IMR-90 (cell line): ENCODE data around the gene FAAP100. TPM values are rescaled to one million over a fixed set of nuclear protein-coding genes. Genes with fewer than 3 reads are reported as not detected.

Experiments used
- ATAC-seq: fragments of 200-7000 bp; cut with Tn5 transposase; 2 replicates; pipeline ENCODE4 v1.9.1; 2020; ENCODE audit warnings: low read depth, mild to moderate bottlenecking, moderate library complexity
- BruUV-seq: library from RNA; stranded (reverse); fragments of 400-500 nt; replicated peaks from 2 replicates; lab custom pipeline; 2021; lab: Mats Ljungman, UMichigan
- CTCF ChIA-PET: fragments of 300-600 bp; formaldehyde crosslinking; extraction: SDS; loops from one replicate; lab custom pipeline; 2021; ENCODE audit warnings: antibody characterized with exemption; lab: Yijun Ruan, JAX
- POLR2A ChIA-PET: fragments of 300-600 bp; sonication (Branson Sonifier 250); formaldehyde crosslinking; loops from one replicate; lab custom pipeline; 2022; ENCODE audit warnings: antibody characterized with exemption; ENCODE audit not compliant: unreplicated experiment; lab: Charles Lee
- DNase-seq: peaks from one replicate; pipeline ENCODE4 v3.0.0; 2013
- H2AFZ ChIP-seq: replicated peaks from 2 replicates; pipeline ENCODE3; 2013; ENCODE audit warnings: low read length, mild to moderate bottlenecking; ENCODE audit not compliant: poor library complexity
- H2AK5ac ChIP-seq: 2 replicates; pipeline ENCODE4 v1.6.1; 2013; ENCODE audit warnings: low read depth, low read length, inconsistent platforms
- H2AK9ac ChIP-seq: replicated peaks from 2 replicates; pipeline ENCODE3; 2013; ENCODE audit warnings: mild to moderate bottlenecking, low read depth, low read length, moderate library complexity; ENCODE audit not compliant: poor library complexity
- H2BK120ac ChIP-seq: 2 replicates; pipeline ENCODE4 v1.6.1; 2013; ENCODE audit warnings: low read depth, low read length, inconsistent platforms
- H2BK15ac ChIP-seq: 3 replicates; pipeline ENCODE4 v1.6.1; 2013; ENCODE audit warnings: low read depth, low read length, inconsistent platforms
- H2BK20ac ChIP-seq: 2 replicates; pipeline ENCODE4 v1.6.1; 2013; ENCODE audit warnings: low read depth, mild to moderate bottlenecking, inconsistent platforms, low read length, moderate library complexity
- H2BK5ac ChIP-seq: 2 replicates; pipeline ENCODE4 v1.6.1; 2013; ENCODE audit warnings: mild to moderate bottlenecking, low read depth, low read length, inconsistent platforms; ENCODE audit not compliant: poor library complexity, severe bottlenecking
- H3K14ac ChIP-seq: replicated peaks from 2 replicates; pipeline ENCODE4 v1.6.1; 2013; ENCODE audit warnings: low read depth, low read length, inconsistent platforms
- H3K18ac ChIP-seq: 2 replicates; pipeline ENCODE4 v1.6.1; 2013; ENCODE audit warnings: low read depth, low read length, control low read depth
- H3K23ac ChIP-seq: 2 replicates; pipeline ENCODE4 v1.6.1; 2013; ENCODE audit warnings: low read depth, low read length, inconsistent platforms
- H3K27ac ChIP-seq: 2 replicates; pipeline ENCODE4 v1.5.1; 2013; ENCODE audit warnings: mild to moderate bottlenecking, control low read depth, low read length; ENCODE audit not compliant: insufficient read depth
- H3K27me3 ChIP-seq: 2 replicates; pipeline ENCODE4 v1.6.1; 2013; ENCODE audit warnings: low read length; ENCODE audit not compliant: control insufficient read depth, insufficient read depth
- H3K36me3 ChIP-seq: 2 replicates; pipeline ENCODE4 v1.6.1; 2013; ENCODE audit warnings: low read length, mixed read lengths; ENCODE audit not compliant: control insufficient read depth, insufficient read depth
- H3K4ac ChIP-seq: 2 replicates; pipeline ENCODE4 v1.6.1; 2013; ENCODE audit warnings: low read depth, low read length, inconsistent platforms
- H3K4me1 ChIP-seq: 2 replicates; pipeline ENCODE4 v1.6.1; 2013; ENCODE audit warnings: low read length, mixed read lengths; ENCODE audit not compliant: control insufficient read depth, insufficient read depth
- H3K4me2 ChIP-seq: 2 replicates; pipeline ENCODE4 v1.6.1; 2013; ENCODE audit warnings: low read depth, mild to moderate bottlenecking, control low read depth, low read length, moderate library complexity
- H3K4me3 ChIP-seq: 2 replicates; pipeline ENCODE4 v1.5.1; 2013; ENCODE audit warnings: low read depth, mild to moderate bottlenecking, control low read depth, low read length, moderate library complexity; ENCODE audit not compliant: insufficient read depth
- H3K56ac ChIP-seq: 2 replicates; pipeline ENCODE4 v1.6.1; 2013; ENCODE audit warnings: low read length, inconsistent platforms; ENCODE audit not compliant: insufficient read depth; ENCODE audit errors: extremely low read depth
- H3K79me1 ChIP-seq, 2 experiments: 2 replicates each; pipeline ENCODE4 v1.6.1; 2013; ENCODE audit warnings: low read length in 2 of 2, inconsistent platforms in 1 of 2, low read depth in 1 of 2
- H3K9ac ChIP-seq: 2 replicates; pipeline ENCODE4 v1.6.1; 2013; ENCODE audit warnings: low read depth, low read length, control low read depth
- H3K9me1 ChIP-seq: 2 replicates; pipeline ENCODE4 v1.6.1; 2013; ENCODE audit warnings: low read length, inconsistent platforms; ENCODE audit not compliant: insufficient read depth
- H3K9me3 ChIP-seq: 2 replicates; pipeline ENCODE4 v1.6.1; 2013; ENCODE audit warnings: low read length; ENCODE audit not compliant: control insufficient read depth, insufficient read depth
- H4K20me1 ChIP-seq: 2 replicates; pipeline ENCODE4 v1.6.1; 2013; ENCODE audit warnings: low read length, inconsistent platforms; ENCODE audit not compliant: insufficient read depth
- H4K5ac ChIP-seq: 2 replicates; pipeline ENCODE4 v1.6.1; 2013; ENCODE audit warnings: mild to moderate bottlenecking, low read depth, low read length, control low read depth
- H4K8ac ChIP-seq, 2 experiments: 2 replicates each; pipeline ENCODE4 v1.6.1; 2013; ENCODE audit warnings: low read depth in 2 of 2, low read length in 2 of 2, control low read depth in 1 of 2, inconsistent platforms in 1 of 2
- H4K91ac ChIP-seq: 2 replicates; pipeline ENCODE4 v1.6.1; 2013; ENCODE audit warnings: low read depth, low read length, inconsistent platforms; ENCODE audit not compliant: insufficient read depth
- BHLHE40 ChIP-seq: fragments of 150-350 bp; IDR thresholded peaks from 2 replicates; pipeline ENCODE4 v1.6.1; 2016; ENCODE audit warnings: mild to moderate bottlenecking, low read depth, low read length
- CEBPB ChIP-seq: IDR thresholded peaks from 2 replicates; pipeline ENCODE4 v1.6.1; 2012; ENCODE audit warnings: low read depth, low read length, improper control_type of control experiment
- CHD1 ChIP-seq: IDR thresholded peaks from 2 replicates; pipeline ENCODE4 v1.6.1; 2012; ENCODE audit warnings: low read depth, low read length, improper control_type of control experiment
- CTCF ChIP-seq: conservative IDR thresholded peaks from 2 replicates; pipeline ENCODE4 v1.5.1; 2012; ENCODE audit warnings: mild to moderate bottlenecking, low read depth, low read length, improper control_type of control experiment
- ELK1 ChIP-seq: fragments of 150-350 bp; IDR thresholded peaks from 2 replicates; pipeline ENCODE4 v1.6.1; 2016; ENCODE audit warnings: low read depth, mild to moderate bottlenecking, low read length, moderate library complexity, borderline replicate concordance
- FOS ChIP-seq: fragments of 150-350 bp; IDR thresholded peaks from 2 replicates; pipeline ENCODE4 v1.6.1; 2016; ENCODE audit warnings: low read depth, low read length
- MAFK ChIP-seq: IDR thresholded peaks from 2 replicates; pipeline ENCODE4 v1.6.1; 2012; ENCODE audit warnings: low read depth, low read length, improper control_type of control experiment
- MAZ ChIP-seq: IDR thresholded peaks from 2 replicates; pipeline ENCODE4 v1.6.1; 2012; ENCODE audit warnings: low read depth, mild to moderate bottlenecking, low read length, improper control_type of control experiment, moderate library complexity, borderline replicate concordance
- MXI1 ChIP-seq: IDR thresholded peaks from 2 replicates; pipeline ENCODE4 v1.6.1; 2012; ENCODE audit warnings: low read depth, mild to moderate bottlenecking, low read length, moderate library complexity, borderline replicate concordance
- NFE2L2 ChIP-seq: fragments of 150-350 bp; IDR thresholded peaks from 2 replicates; pipeline ENCODE4 v1.6.1; 2016; ENCODE audit warnings: low read depth, mild to moderate bottlenecking, low read length
- POLR2A ChIP-seq: IDR thresholded peaks from 2 replicates; pipeline ENCODE4 v1.6.1; 2012; ENCODE audit warnings: mild to moderate bottlenecking, low read depth, low read length
- RAD21 ChIP-seq: IDR thresholded peaks from 2 replicates; pipeline ENCODE4 v1.6.1; 2012; ENCODE audit warnings: low read length, improper control_type of control experiment
- RCOR1 ChIP-seq: IDR thresholded peaks from 2 replicates; pipeline ENCODE4 v1.6.1; 2012; ENCODE audit warnings: mild to moderate bottlenecking, low read length, improper control_type of control experiment; ENCODE audit not compliant: insufficient replicate concordance
- RFX5 ChIP-seq: IDR thresholded peaks from 2 replicates; pipeline ENCODE4 v1.8.0; 2012; ENCODE audit warnings: low read depth, mild to moderate bottlenecking, low read length, moderate library complexity
- SMC3 ChIP-seq: fragments of 150-350 bp; IDR thresholded peaks from 2 replicates; pipeline ENCODE4 v1.6.1; 2016; ENCODE audit warnings: low read depth, mild to moderate bottlenecking, antibody characterized with exemption, low read length, moderate library complexity
- USF2 ChIP-seq: fragments of 150-350 bp; IDR thresholded peaks from 2 replicates; pipeline ENCODE4 v1.6.1; 2017; ENCODE audit warnings: mild to moderate bottlenecking, antibody characterized with exemption, low read length, low read depth
- WGBS, 2 experiments: methylation state at CpG; one replicate each; pipeline versions ENCODE4 v1.1.5 to v1.1.7; 2013; ENCODE audit warnings: missing lambda C conversion rate in 2 of 2; ENCODE audit not compliant: insufficient read length in 1 of 2; ENCODE audit errors: extremely low coverage in 2 of 2; 5-methylcytosine and 5-hydroxymethylcytosine counted together
- dilution Hi-C: fragments of 300-500 bp; cut with HindIII; formaldehyde crosslinking; loops from one replicate; pipeline ENCODE4 v1.14.3; 2018; ENCODE audit warnings: low sequenced_read_pairs; ENCODE audit not compliant: unreplicated experiment
- in situ Hi-C: fragments of 300-500 bp; cut with MboI; formaldehyde crosslinking; loops from 3 replicates; pipeline ENCODE4 v1.14.3; 2019; ENCODE audit warnings: low sequenced_read_pairs, inconsistent platforms, mixed read lengths
- intact Hi-C: fragments of 100-400 bp; cut with micrococcal nuclease; formaldehyde crosslinking; loops from 2 replicates; pipeline ENCODE4 v1.10.0; 2022
- polyA plus RNA-seq, 3 experiments: library from polyadenylated mRNA; depleted of rRNA; stranded (reverse); fragments of >200 nt; gene quantifications; 2 replicates each; pipeline ENCODE4 v1.2.3, GENCODE V29; 2012; ENCODE audit warnings: low replicate concordance in 1 of 3
- total RNA-seq: library from RNA; depleted of rRNA; stranded (reverse); fragments of >200 nt; gene quantifications from 2 replicates; pipeline ENCODE4 v1.2.3, GENCODE V29; 2012

Gene FAAP100
- total and polyA plus RNA-seq, 2 of the 4 experiments (the other 2 are of a cell fraction), result 7.9 to 24.8 TPM

- Histone ChIP-seq H2BK15ac (peak overlapping the region; percentile 72; the same call in 1 of the 3 replicates), H4K91ac (peak overlapping the region; percentile 91), H2AK5ac (peak overlapping the region; percentile 99), H3K23ac (peak overlapping the region; percentile 97), H3K9me3 (no peaks in the 10 kb centered on the region), H3K9me1 (no peaks in the 10 kb centered on the region), H3K36me3 (peaks cover 17% of the 10 kb centered on the region), H4K5ac (peak overlapping the region; percentile 91), H4K8ac (peak overlapping the region; percentile 91 to 99), H3K4ac (peak overlapping the region; percentile 86), H3K9ac (peak overlapping the region; percentile 99), H3K27me3 (no peaks in the 10 kb centered on the region), H3K79me1 (peaks cover 6 to 57% of the 10 kb centered on the region in 2 experiments; a peak in 3 of 4 replicates), H2AK9ac (peak overlapping the region; percentile 99), H2BK120ac (peak overlapping the region; percentile 85; the same call in 1 of the 2 replicates), H3K56ac (peak overlapping the region; percentile 98), H3K4me1 (peaks cover 34% of the 10 kb centered on the region), H4K20me1 (peaks cover 58% of the 10 kb centered on the region), H3K18ac (peak overlapping the region; percentile 91), H2AFZ (peak overlapping the region; percentile 54), H2BK20ac (no peak overlapping the region), H3K27ac (peak overlapping the region; percentile 99), H3K14ac (peak overlapping the region; percentile 93), H3K4me2 (peak overlapping the region; percentile 95), H3K4me3 (peak overlapping the region; percentile 87), H2BK5ac (peak overlapping the region; percentile 97)
- 65% methylated on average over 8 of the region's 19 CpGs; no CpG with 5 or more reads in 1 of the 2 experiments for WGBS, 2 experiments
- dilution Hi-C loops (no loop called here), intact Hi-C loops (no loop called here), in situ Hi-C loops (no loop called here)
- ATAC-seq, result no peak
- no TSS peak for BruUV-seq
- ChIA-PET POLR2A (interaction anchor here (0.6 to 1.2 kb wide), 3 partner anchors 37 to 69 kb away, joined by 3 read pairs; partner anchors contain the start of gene FAAP100), CTCF (no interaction called here)
- TF ChIP-seq FOS (no peak), SMC3 (no peak), CEBPB (no peak), NFE2L2 (no peak), MAZ (no peak), CTCF (no peak), CHD1 (no peak), POLR2A (no peak), MAFK (no peak), BHLHE40 (no peak), USF2 (no peak), MXI1 (no peak), ELK1 (no peak), RCOR1 (no peak), RFX5 (no peak), RAD21 (no peak)
- no peak for DNase-seq
These were observed 36.6 kb downstream of the FAAP100 start for GRCh38 chr17:81515530-81516041.
